Neural progenitor cell (in vitro differentiated cells): Measurements from ENCODE around the gene ANKFY1. TPM values are rescaled to one million over a fixed set of nuclear protein-coding genes. Genes with fewer than 3 reads are reported as not detected.
A peak's percentile ranks its signal among the peaks of the same experiment; 100 is the strongest.

Experiments
- DNase-seq: peaks from one replicate; pipeline ENCODE4 v3.0.0-alpha.2; 2016; ENCODE audit warnings: low spot score
- H2AFZ ChIP-seq: fragments of 200-600 bp; sonication (generic); replicated peaks from 2 replicates; pipeline ENCODE4 v1.6.1; 2016; ENCODE audit warnings: antibody characterized with exemption
- H3F3A ChIP-seq: fragments of 200-600 bp; sonication (generic); 2 replicates; pipeline ENCODE4 v1.6.1; 2016; ENCODE audit warnings: antibody characterized with exemption, low read depth
- H3K27ac ChIP-seq: fragments of 200-600 bp; sonication (generic); 2 replicates; pipeline ENCODE4 v1.5.1; 2016; ENCODE audit warnings: mild to moderate bottlenecking
- H3K27me3 ChIP-seq: fragments of 200-600 bp; sonication (generic); 2 replicates; pipeline ENCODE4 v1.6.1; 2016; ENCODE audit warnings: mild to moderate bottlenecking, moderate library complexity
- H3K36me3 ChIP-seq: fragments of 200-600 bp; sonication (generic); 2 replicates; pipeline ENCODE4 v1.5.1; 2016
- H3K4me1 ChIP-seq: fragments of 200-600 bp; sonication (generic); 2 replicates; pipeline ENCODE4 v1.6.1; 2016; ENCODE audit warnings: mixed run types
- H3K4me2 ChIP-seq: fragments of 200-600 bp; sonication (generic); 2 replicates; pipeline ENCODE4 v1.6.1; 2016
- H3K4me3 ChIP-seq: fragments of 200-600 bp; sonication (generic); 2 replicates; pipeline ENCODE4 v1.5.1; 2016
- H3K79me2 ChIP-seq: fragments of 200-600 bp; sonication (generic); 2 replicates; pipeline ENCODE4 v1.6.1; 2016; ENCODE audit warnings: low read depth
- H3K9ac ChIP-seq: fragments of 200-600 bp; sonication (generic); 2 replicates; pipeline ENCODE4 v1.6.1; 2016
- H3K9me3 ChIP-seq: fragments of 200-600 bp; sonication (generic); 2 replicates; pipeline ENCODE4 v1.5.1; 2016; ENCODE audit warnings: low read depth
- H4K20me1 ChIP-seq: fragments of 200-600 bp; sonication (generic); 2 replicates; pipeline ENCODE4 v1.6.1; 2016; ENCODE audit warnings: low read depth
- H3K27ac Mint-ChIP-seq: 3 replicates; pipeline ENCODE4 v1.8.0; 2021; ENCODE audit warnings: mixed read lengths
- H3K27me3 Mint-ChIP-seq: 2 replicates; pipeline ENCODE4 v1.8.0; 2022; ENCODE audit warnings: low read depth, mild to moderate bottlenecking, inconsistent platforms, moderate library complexity, mixed read lengths; ENCODE audit not compliant: insufficient read depth
- H3K36me3 Mint-ChIP-seq: 3 replicates; pipeline ENCODE4 v1.8.0; 2021; ENCODE audit warnings: mixed read lengths
- H3K4me1 Mint-ChIP-seq: 3 replicates; pipeline ENCODE4 v1.8.0; 2021; ENCODE audit warnings: mixed read lengths
- H3K4me3 Mint-ChIP-seq: 3 replicates; pipeline ENCODE4 v1.8.0; 2021; ENCODE audit warnings: mild to moderate bottlenecking, moderate library complexity, mixed read lengths
- H3K9me3 Mint-ChIP-seq: 3 replicates; pipeline ENCODE4 v1.8.0; 2020; ENCODE audit warnings: mixed read lengths
- CTCF ChIP-seq: fragments of 200-600 bp; sonication (generic); IDR thresholded peaks from 2 replicates; pipeline ENCODE4 v1.5.1; 2017; ENCODE audit warnings: antibody characterized with exemption, mild to moderate bottlenecking
- EZH2 ChIP-seq: fragments of 200-600 bp; sonication (generic); IDR thresholded peaks from 2 replicates; pipeline ENCODE4 v1.6.1; 2017; ENCODE audit warnings: antibody characterized with exemption, mild to moderate bottlenecking, moderate library complexity
- EZH2phosphoT487 ChIP-seq: fragments of 200-600 bp; sonication (generic); IDR thresholded peaks from 2 replicates; pipeline ENCODE4 v1.6.1; 2017; ENCODE audit warnings: antibody characterized with exemption
- total RNA-seq: library from RNA; depleted of rRNA; stranded (reverse); fragments of >200 nt; gene quantifications from 2 replicates; pipeline ENCODE4 v1.2.3, GENCODE V29; 2015; ENCODE audit warnings: low replicate concordance

The ANKFY1 gene
- total RNA-seq, 1 donor from 2014 or later = 39.8 TPM

- peak overlapping the region; percentile 32 for H3K27ac ChIP-seq
- no peaks in the 10 kb centered on the region for H3K36me3 ChIP-seq
- H3K27me3 Mint-ChIP-seq = peaks cover 2% of the 10 kb centered on the region
- H2AFZ ChIP-seq = no peak overlapping the region
- TF ChIP-seq EZH2phosphoT487 (no peak), CTCF (no peak), EZH2 (no peak)
- no peaks in the 10 kb centered on the region for H3K9me3 Mint-ChIP-seq
- H3K9me3 ChIP-seq = no peaks in the 10 kb centered on the region
- H3K4me2 ChIP-seq = no peak overlapping the region
- H3K9ac ChIP-seq = no peak overlapping the region
- no peaks in the 10 kb centered on the region for H3K4me1 ChIP-seq
- peaks cover 7% of the 10 kb centered on the region for H4K20me1 ChIP-seq
- peaks cover 3% of the 10 kb centered on the region for H3K36me3 Mint-ChIP-seq
- H3K27ac Mint-ChIP-seq = no peak overlapping the region
- no peak overlapping the region for H3K4me3 ChIP-seq
- H3K27me3 ChIP-seq = no peaks in the 10 kb centered on the region
- H3K79me2 ChIP-seq = peaks cover 36% of the 10 kb centered on the region
- DNase-seq = no peak
- peaks cover 14% of the 10 kb centered on the region for H3F3A ChIP-seq
- H3K4me3 Mint-ChIP-seq = no peak overlapping the region
- no peaks in the 10 kb centered on the region for H3K4me1 Mint-ChIP-seq
Measured at GRCh38 chr17:4215882-4216570, 47.8 kb downstream of the ANKFY1 start.

GRCh38 chr17:4214157-4214556, 49.6 kb downstream of the ANKFY1 start:
- no peak overlapping the region for H3K27ac ChIP-seq
- no peaks in the 10 kb centered on the region for H3K36me3 ChIP-seq
- Mint-ChIP-seq H3K27me3 (no peaks in the 10 kb centered on the region), H3K4me3 (no peak overlapping the region), H3K4me1 (no peaks in the 10 kb centered on the region), H3K27ac (no peak overlapping the region), H3K36me3 (peaks cover 8% of the 10 kb centered on the region), H3K9me3 (no peaks in the 10 kb centered on the region)
- no peak overlapping the region for H3K4me3 ChIP-seq
- no peaks in the 10 kb centered on the region for H3K4me1 ChIP-seq
- no peaks in the 10 kb centered on the region for H3K9me3 ChIP-seq
- no peak overlapping the region for H2AFZ ChIP-seq
- peaks cover 7% of the 10 kb centered on the region for H4K20me1 ChIP-seq
- TF ChIP-seq CTCF = no peak
- TF ChIP-seq EZH2phosphoT487 = no peak
- TF ChIP-seq EZH2 = no peak
- H3K4me2 ChIP-seq = no peak overlapping the region
- H3K9ac ChIP-seq = no peak overlapping the region
- H3F3A ChIP-seq = peaks cover 14% of the 10 kb centered on the region
- no peaks in the 10 kb centered on the region for H3K27me3 ChIP-seq
- no peak for DNase-seq
- peaks cover 40% of the 10 kb centered on the region for H3K79me2 ChIP-seq

DNA sequence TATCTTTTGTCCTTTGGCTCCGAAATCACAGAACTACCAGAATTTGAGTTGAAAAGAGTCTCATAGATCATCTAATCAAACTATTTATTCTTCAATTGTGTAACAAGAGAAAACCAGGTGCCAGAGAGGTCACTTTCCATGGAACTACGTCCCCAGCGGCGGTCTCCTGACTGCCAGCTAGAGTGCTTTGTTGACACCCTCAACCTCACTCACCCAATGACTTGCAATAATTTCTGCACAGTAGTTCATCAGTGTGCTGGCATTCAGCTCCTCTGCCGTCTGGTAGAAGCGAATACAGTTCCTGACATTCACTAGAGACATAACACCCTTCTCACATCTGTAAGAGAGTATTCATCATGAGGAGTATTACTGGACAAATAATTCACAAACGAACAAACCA, 54.2 kb downstream of the ANKFY1 start:
- H3K79me2 ChIP-seq = peaks cover 34% of the 10 kb centered on the region
- H3F3A ChIP-seq = no peaks in the 10 kb centered on the region
- H3K27me3 ChIP-seq = no peaks in the 10 kb centered on the region
- no peak for DNase-seq
- H3K4me2 ChIP-seq = no peak overlapping the region
- H4K20me1 ChIP-seq = peaks cover 7% of the 10 kb centered on the region
- no peaks in the 10 kb centered on the region for H3K4me1 Mint-ChIP-seq
- no peaks in the 10 kb centered on the region for H3K9me3 ChIP-seq
- H2AFZ ChIP-seq = no peak overlapping the region
- H3K4me3 Mint-ChIP-seq = no peak overlapping the region
- no peaks in the 10 kb centered on the region for H3K4me1 ChIP-seq
- no peaks in the 10 kb centered on the region for H3K27me3 Mint-ChIP-seq
- H3K4me3 ChIP-seq = no peak overlapping the region
- peaks cover 7% of the 10 kb centered on the region for H3K36me3 ChIP-seq
- TF ChIP-seq EZH2 (no peak), EZH2phosphoT487 (no peak), CTCF (no peak)
- H3K27ac Mint-ChIP-seq = no peak overlapping the region
- no peaks in the 10 kb centered on the region for H3K9me3 Mint-ChIP-seq
- no peak overlapping the region for H3K27ac ChIP-seq
- H3K9ac ChIP-seq = no peak overlapping the region
- peaks cover 18% of the 10 kb centered on the region for H3K36me3 Mint-ChIP-seq
